ENCODE measurements around the gene CRHR2. TPM values are rescaled to one million over a fixed set of nuclear protein-coding genes. Genes with fewer than 3 reads are reported as not detected.

CRHR2 gene
- total RNA-seq, 6 experiments from 2014 or later, result not detected

- ATAC-seq, result no peak
These were observed 18.7 kb upstream of the CRHR2 start for GRCh38 chr7:30700941-30701340.

DNA sequence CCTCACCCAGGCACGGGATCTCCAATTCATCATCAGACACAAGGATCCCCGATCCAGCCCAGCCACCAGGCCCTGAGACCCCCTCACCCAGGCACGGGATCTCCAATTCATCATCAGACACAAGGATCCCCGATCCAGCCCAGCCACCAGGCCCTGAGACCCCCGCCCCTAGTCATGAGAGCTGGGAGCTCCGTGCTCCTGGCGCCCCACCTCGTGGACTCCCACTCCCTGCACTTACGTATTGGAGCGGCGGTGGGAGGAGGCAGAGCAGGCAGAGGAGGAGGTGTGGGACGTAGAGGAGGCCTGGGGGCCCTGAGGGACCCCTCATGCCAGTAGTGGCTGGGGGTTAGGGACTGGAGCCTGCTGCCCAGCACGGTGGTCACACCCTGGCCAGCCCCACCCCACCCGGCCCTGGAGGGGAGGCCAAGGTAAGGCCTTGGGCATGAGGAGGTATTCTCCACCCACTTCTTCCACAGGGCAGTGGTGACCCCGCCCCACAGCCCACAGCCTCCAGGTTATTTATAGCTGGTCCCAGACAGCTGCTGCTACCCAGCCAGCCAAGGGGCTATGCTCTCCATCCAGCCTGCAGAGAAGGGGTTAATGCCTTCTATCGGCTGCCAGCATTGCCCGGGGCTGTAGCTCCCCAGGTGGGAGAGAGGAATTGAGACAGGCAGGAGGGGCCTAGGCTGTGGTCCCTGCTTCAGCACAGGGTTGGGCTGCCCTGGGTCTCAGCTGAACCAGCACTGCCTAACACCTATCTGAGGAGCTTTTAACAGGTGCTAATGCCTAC is 17.6 kb upstream of the CRHR2 start:
- Histone ChIP-seq H3K4me3 (no peak overlapping the region), H3K9me3 (no peaks in the 10 kb centered on the region), H3K36me3 (no peaks in the 10 kb centered on the region), H3K27me3 (no peaks in the 10 kb centered on the region), H3K4me1 (no peaks in the 10 kb centered on the region), H3K27ac (no peak overlapping the region)
- intact Hi-C loops (cut with DNase I), result no loop called here
- no peak for ATAC-seq
- TF ChIP-seq CTCF (IDR thresholded peaks at IDR 0.05), result no peak
- no peak for TF ChIP-seq POLR2A (IDR thresholded peaks at IDR 0.05)
- no peak for DNase-seq
- 57% methylated on average over 9 of the region's 17 CpGs for WGBS (ENCODE audit: insufficient coverage, low coverage, low lambda C conversion rate, missing lambda C conversion rate)

More at GRCh38 chr7:30700941-30701340, 18.7 kb upstream of the CRHR2 start:
- TF ChIP-seq POLR2A (IDR thresholded peaks at IDR 0.05) (no peak), CTCF (IDR thresholded peaks at IDR 0.05) (no peak)
- H3K4me1 ChIP-seq, result no peaks in the 10 kb centered on the region
- H3K4me3 ChIP-seq, result no peak overlapping the region
- H3K27me3 ChIP-seq, result no peaks in the 10 kb centered on the region
- no peak for DNase-seq
- intact Hi-C loops (cut with DNase I), result no loop called here
- 80% methylated on average over 1 of the region's 3 CpGs for WGBS (ENCODE audit: insufficient coverage, low coverage, low lambda C conversion rate, missing lambda C conversion rate)
- no peak overlapping the region for H3K27ac ChIP-seq
- H3K9me3 ChIP-seq, result no peaks in the 10 kb centered on the region
- H3K36me3 ChIP-seq, result no peaks in the 10 kb centered on the region

DNA sequence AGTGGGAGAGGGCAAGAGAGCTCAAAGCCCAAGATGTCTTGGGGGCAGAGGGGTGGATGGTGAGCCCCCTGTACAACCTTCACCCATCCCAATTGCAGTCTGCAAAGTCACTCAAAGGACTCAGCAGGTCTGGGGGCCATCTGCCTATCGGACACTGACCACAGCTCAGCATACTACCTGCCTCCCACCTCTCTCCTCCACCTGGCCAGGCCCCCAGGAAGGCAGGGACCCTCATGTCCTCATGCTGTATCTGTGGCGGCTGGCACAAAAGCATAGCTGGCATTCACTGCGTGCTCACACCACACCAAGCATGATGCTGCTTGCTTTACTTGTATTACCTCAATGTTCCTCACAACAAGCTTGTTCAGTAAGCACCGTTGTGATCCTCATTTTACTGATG is 16.2 kb upstream of the CRHR2 start:
- 58% methylated on average over 1 of the region's 4 CpGs for WGBS (ENCODE audit: insufficient coverage, low coverage, low lambda C conversion rate, missing lambda C conversion rate)
- no peak for DNase-seq
- H3K4me3 ChIP-seq, result no peak overlapping the region

GRCh38 chr7:30697719-30698460 is 15.6 kb upstream of the CRHR2 start:
- DNase-seq (no peak), ATAC-seq (no peak)
- no peak overlapping the region for H3K27ac ChIP-seq
- no peaks in the 10 kb centered on the region for H3K4me1 ChIP-seq
- no peak for TF ChIP-seq POLR2A (IDR thresholded peaks at IDR 0.05)
- no peak for TF ChIP-seq CTCF (IDR thresholded peaks at IDR 0.05)
- intact Hi-C loops (cut with DNase I), result no loop called here
- no peak overlapping the region for H3K4me3 ChIP-seq
- WGBS (ENCODE audit: insufficient coverage, low coverage, low lambda C conversion rate, missing lambda C conversion rate), result 61% methylated on average over 6 of the region's 15 CpGs
- no peaks in the 10 kb centered on the region for H3K27me3 ChIP-seq
- no peaks in the 10 kb centered on the region for H3K36me3 ChIP-seq
- H3K9me3 ChIP-seq, result no peaks in the 10 kb centered on the region

More for the DNA sequence above, 16.2 kb upstream of the CRHR2 start:
- ATAC-seq, result no peak
- Histone ChIP-seq H3K36me3 (no peaks in the 10 kb centered on the region), H3K9me3 (no peaks in the 10 kb centered on the region), H3K27me3 (no peaks in the 10 kb centered on the region), H3K27ac (no peak overlapping the region), H3K4me1 (no peaks in the 10 kb centered on the region)
- no peak for TF ChIP-seq CTCF (IDR thresholded peaks at IDR 0.05)
- TF ChIP-seq POLR2A (IDR thresholded peaks at IDR 0.05), result no peak
- intact Hi-C loops (cut with DNase I), result no loop called here

Data from right lobe of liver (tissue), 6 donors.